GM18870 (cell line): Measurements from ENCODE around the gene PGLYRP2.

Experiments
- ATAC-seq: cut with Tn5 transposase; IDR thresholded peaks from one replicate; pipeline ENCODE4 v1.9.1; 2021; ENCODE audit warnings: moderate library complexity; ENCODE audit not compliant: unreplicated experiment

Gene PGLYRP2

GRCh38 chr19:15442142-15442920 lies 37.0 kb downstream of the PGLYRP2 start:
- ATAC-seq, result no peak

- ATAC-seq, result no peak
These were observed 38.0 kb downstream of the PGLYRP2 start for GRCh38 chr19:15441317-15441716.

GRCh38 chr19:15439821-15440641 lies 39.3 kb downstream of the PGLYRP2 start:
- no peak for ATAC-seq

- ATAC-seq, result no peak
These were observed 40.1 kb downstream of the PGLYRP2 start for GRCh38 chr19:15439078-15439799.

- no peak for ATAC-seq
These were observed 40.7 kb downstream of the PGLYRP2 start for GRCh38 chr19:15438577-15438976.

- no peak for ATAC-seq
These were observed 41.2 kb downstream of the PGLYRP2 start for GRCh38 chr19:15438124-15438496.

GRCh38 chr19:15437355-15438123 lies 41.8 kb downstream of the PGLYRP2 start:
- ATAC-seq, result no peak

- no peak for ATAC-seq
These were observed 42.5 kb downstream of the PGLYRP2 start for GRCh38 chr19:15436826-15437110.

GRCh38 chr19:15436012-15436825 lies 43.1 kb downstream of the PGLYRP2 start:
- ATAC-seq, result no peak

- ATAC-seq, result no peak
These were observed 45.7 kb downstream of the PGLYRP2 start for GRCh38 chr19:15433519-15434069.

GRCh38 chr19:15432629-15433518 lies 46.4 kb downstream of the PGLYRP2 start:
- no peak for ATAC-seq

- ATAC-seq, result no peak
These were observed 47.2 kb downstream of the PGLYRP2 start for GRCh38 chr19:15432018-15432494.

GRCh38 chr19:15431396-15432017 lies 47.8 kb downstream of the PGLYRP2 start:
- no peak for ATAC-seq

GRCh38 chr19:15430526-15431120 lies 48.7 kb downstream of the PGLYRP2 start:
- ATAC-seq, result no peak

- ATAC-seq, result no peak
These were observed 49.4 kb downstream of the PGLYRP2 start for GRCh38 chr19:15429825-15430467.

GRCh38 chr19:15428956-15429824 lies 50.1 kb downstream of the PGLYRP2 start:
- no peak for ATAC-seq
